ENCODE data around the gene ERICH3. TPM values are rescaled to one million over a fixed set of nuclear protein-coding genes. Genes with fewer than 3 reads are reported as not detected.

Gene ERICH3
- total RNA-seq, 1 donor from 2014 or later, result not detected

DNA sequence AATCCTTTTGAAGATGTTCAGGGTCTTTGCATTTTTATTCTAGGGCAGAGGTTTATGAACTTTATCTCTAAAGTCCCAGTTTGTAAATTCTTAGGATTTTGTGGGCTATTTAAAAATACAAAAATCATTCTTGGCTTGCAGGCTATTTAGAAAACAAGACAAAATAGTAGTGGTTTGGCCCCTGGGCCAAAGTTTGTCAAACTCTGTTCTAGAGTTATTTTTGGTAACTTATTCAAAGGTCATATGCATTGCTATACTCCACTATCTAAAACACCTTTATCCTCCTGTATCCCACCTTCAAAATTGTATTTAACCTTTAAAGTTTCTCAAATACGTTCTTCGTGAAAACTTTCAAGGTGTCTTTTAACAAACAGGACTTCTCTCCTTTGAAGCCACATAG is 85.7 kb downstream of the ERICH3 start:
- H3K9ac ChIP-seq, result no peak overlapping the region
- Mint-ChIP-seq H3K9me3 (no peaks in the 10 kb centered on the region), H3K36me3 (no peaks in the 10 kb centered on the region), H3K4me1 (no peaks in the 10 kb centered on the region), H3K27ac (no peak overlapping the region), H3K4me3 (no peak overlapping the region), H3K27me3 (ENCODE audit: insufficient read depth, low read depth) (no peaks in the 10 kb centered on the region)
- DNase-seq (ENCODE audit: low spot score), result no peak
- H2AFZ ChIP-seq (replicated peaks), result no peak overlapping the region
- H3K79me2 ChIP-seq (ENCODE audit: low read depth), result no peaks in the 10 kb centered on the region
- H3K36me3 ChIP-seq, result no peaks in the 10 kb centered on the region
- TF ChIP-seq EZH2 (IDR thresholded peaks at IDR 0.05) (no peak), EZH2phosphoT487 (IDR thresholded peaks at IDR 0.05) (no peak)
- TF ChIP-seq, protein P1, sequence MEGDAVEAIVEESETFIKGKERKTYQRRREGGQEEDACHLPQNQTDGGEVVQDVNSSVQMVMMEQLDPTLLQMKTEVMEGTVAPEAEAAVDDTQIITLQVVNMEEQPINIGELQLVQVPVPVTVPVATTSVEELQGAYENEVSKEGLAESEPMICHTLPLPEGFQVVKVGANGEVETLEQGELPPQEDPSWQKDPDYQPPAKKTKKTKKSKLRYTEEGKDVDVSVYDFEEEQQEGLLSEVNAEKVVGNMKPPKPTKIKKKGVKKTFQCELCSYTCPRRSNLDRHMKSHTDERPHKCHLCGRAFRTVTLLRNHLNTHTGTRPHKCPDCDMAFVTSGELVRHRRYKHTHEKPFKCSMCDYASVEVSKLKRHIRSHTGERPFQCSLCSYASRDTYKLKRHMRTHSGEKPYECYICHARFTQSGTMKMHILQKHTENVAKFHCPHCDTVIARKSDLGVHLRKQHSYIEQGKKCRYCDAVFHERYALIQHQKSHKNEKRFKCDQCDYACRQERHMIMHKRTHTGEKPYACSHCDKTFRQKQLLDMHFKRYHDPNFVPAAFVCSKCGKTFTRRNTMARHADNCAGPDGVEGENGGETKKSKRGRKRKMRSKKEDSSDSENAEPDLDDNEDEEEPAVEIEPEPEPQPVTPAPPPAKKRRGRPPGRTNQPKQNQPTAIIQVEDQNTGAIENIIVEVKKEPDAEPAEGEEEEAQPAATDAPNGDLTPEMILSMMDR (IDR thresholded peaks at IDR 0.05), result no peak
- no peaks in the 10 kb centered on the region for H4K20me1 ChIP-seq (ENCODE audit: low read depth)
- H3K4me1 ChIP-seq, result peaks cover 2% of the 10 kb centered on the region
- no peak overlapping the region for H3K4me2 ChIP-seq
- H3K9me3 ChIP-seq (ENCODE audit: low read depth), result no peaks in the 10 kb centered on the region
- no peaks in the 10 kb centered on the region for H3K27me3 ChIP-seq
- no peaks in the 10 kb centered on the region for H3F3A ChIP-seq (ENCODE audit: low read depth)
- H3K4me3 ChIP-seq, result no peak overlapping the region
- H3K27ac ChIP-seq, result no peak overlapping the region

DNA sequence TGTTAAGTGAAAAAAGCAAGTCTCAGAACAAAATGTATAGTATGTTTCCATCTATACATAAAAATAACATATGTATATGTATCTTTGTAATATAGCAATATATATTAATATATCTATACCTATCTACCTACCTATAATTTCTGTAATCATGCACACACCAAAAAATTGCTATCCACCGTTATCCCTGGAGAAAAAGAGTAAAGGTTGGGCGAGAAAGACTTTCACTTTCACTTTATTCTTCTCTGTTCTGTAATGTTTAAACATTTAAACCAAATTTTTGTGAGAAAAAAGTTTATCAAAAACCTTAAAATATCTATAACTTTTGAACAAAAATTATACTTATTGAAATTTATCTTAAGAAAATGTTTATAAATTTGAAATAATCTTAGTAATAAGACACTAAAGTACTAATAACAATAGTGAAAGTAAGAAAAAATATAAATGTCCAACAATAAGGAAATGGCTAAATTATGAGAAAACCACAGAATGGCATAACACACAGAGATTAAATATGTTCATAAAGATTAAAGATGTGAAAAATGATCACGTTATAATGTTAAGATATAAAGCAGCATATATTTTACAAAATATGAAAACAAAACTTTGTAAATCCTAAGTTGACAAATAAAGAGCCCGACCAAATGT is 87.2 kb downstream of the ERICH3 start:
- TF ChIP-seq EZH2 (IDR thresholded peaks at IDR 0.05) (no peak), EZH2phosphoT487 (IDR thresholded peaks at IDR 0.05) (no peak)
- TF ChIP-seq, protein P1 (IDR thresholded peaks at IDR 0.05), result no peak
- H4K20me1 ChIP-seq (ENCODE audit: low read depth), result no peaks in the 10 kb centered on the region
- H3K4me1 Mint-ChIP-seq, result no peaks in the 10 kb centered on the region

DNA sequence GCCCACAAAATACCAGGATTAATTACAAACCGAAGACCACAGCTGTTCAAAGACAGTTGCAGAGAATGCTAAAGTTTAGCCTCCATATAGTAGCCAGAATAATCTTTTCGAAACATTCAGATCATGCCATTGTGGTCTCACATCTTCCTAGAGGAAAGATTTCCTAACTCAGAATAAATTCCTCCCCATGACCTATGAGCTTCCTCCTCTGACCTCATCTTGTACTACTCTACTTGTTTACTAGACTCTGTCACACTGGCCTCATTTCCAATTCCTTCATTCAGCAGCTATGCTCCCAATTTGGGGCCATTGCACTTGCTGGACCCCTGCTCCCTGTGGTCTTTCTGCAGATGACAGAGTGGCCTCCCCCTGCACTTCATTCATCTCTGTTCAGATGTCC is 89.4 kb downstream of the ERICH3 start:
- Mint-ChIP-seq H3K27me3 (ENCODE audit: insufficient read depth, low read depth) (no peaks in the 10 kb centered on the region), H3K27ac (no peak overlapping the region)
- no peaks in the 10 kb centered on the region for H4K20me1 ChIP-seq (ENCODE audit: low read depth)

More for the DNA sequence above, 87.2 kb downstream of the ERICH3 start:
- Mint-ChIP-seq H3K27ac (no peak overlapping the region), H3K9me3 (no peaks in the 10 kb centered on the region), H3K36me3 (no peaks in the 10 kb centered on the region), H3K27me3 (ENCODE audit: insufficient read depth, low read depth) (no peaks in the 10 kb centered on the region), H3K4me3 (no peak overlapping the region)
- H3K4me3 ChIP-seq, result no peak overlapping the region
- no peaks in the 10 kb centered on the region for H3K79me2 ChIP-seq (ENCODE audit: low read depth)
- no peaks in the 10 kb centered on the region for H3K36me3 ChIP-seq
- H3K4me2 ChIP-seq, result no peak overlapping the region
- peaks cover 8% of the 10 kb centered on the region for H3K4me1 ChIP-seq
- H2AFZ ChIP-seq (replicated peaks), result no peak overlapping the region
- H3K27me3 ChIP-seq, result no peaks in the 10 kb centered on the region
- H3K27ac ChIP-seq, result no peak overlapping the region
- H3F3A ChIP-seq (ENCODE audit: low read depth), result no peaks in the 10 kb centered on the region
- DNase-seq (ENCODE audit: low spot score), result no peak
- no peaks in the 10 kb centered on the region for H3K9me3 ChIP-seq (ENCODE audit: low read depth)
- H3K9ac ChIP-seq, result no peak overlapping the region

More for the DNA sequence above, 89.4 kb downstream of the ERICH3 start:
- TF ChIP-seq, protein P1 (IDR thresholded peaks at IDR 0.05), result no peak
- TF ChIP-seq EZH2 (IDR thresholded peaks at IDR 0.05), result no peak
- no peak for TF ChIP-seq EZH2phosphoT487 (IDR thresholded peaks at IDR 0.05)
- Histone ChIP-seq H3K79me2 (ENCODE audit: low read depth) (no peaks in the 10 kb centered on the region), H2AFZ (replicated peaks) (no peak overlapping the region), H3K27ac (no peak overlapping the region), H3K9me3 (ENCODE audit: low read depth) (no peaks in the 10 kb centered on the region), H3K4me1 (peaks cover 8% of the 10 kb centered on the region), H3K9ac (no peak overlapping the region), H3K36me3 (no peaks in the 10 kb centered on the region), H3K4me3 (no peak overlapping the region), H3K27me3 (no peaks in the 10 kb centered on the region), H3F3A (ENCODE audit: low read depth) (no peaks in the 10 kb centered on the region), H3K4me2 (no peak overlapping the region)
- Mint-ChIP-seq H3K4me3 (no peak overlapping the region), H3K9me3 (no peaks in the 10 kb centered on the region), H3K36me3 (no peaks in the 10 kb centered on the region), H3K4me1 (no peaks in the 10 kb centered on the region)
- no peak for DNase-seq (ENCODE audit: low spot score)

Measured in neural progenitor cell (in vitro differentiated cells).